ENCODE results near the gene HAAO. TPM values are rescaled to one million over a fixed set of nuclear protein-coding genes. Genes with fewer than 3 reads are reported as not detected.

The HAAO gene
- total RNA-seq, 4 donors from 2014 or later, result 1.9 to 29.4 (median 4.0) TPM; not detected in 1

GRCh38 chr2:42767080-42767898 is 25.1 kb downstream of the HAAO start:
- 87% methylated on average over 12 of the region's 16 CpGs; no CpG with 5 or more reads in 1 of the 2 donors for WGBS, 2 donors (ENCODE audit: low coverage in 1 of 2)
- no peak for TF ChIP-seq POLR2A (IDR thresholded peaks at IDR 0.05)
- no peak for TF ChIP-seq CTCF (IDR thresholded peaks at IDR 0.05)
- TF ChIP-seq EP300 (IDR thresholded peaks at IDR 0.05; ENCODE audit: low read depth), result no peak
- TF ChIP-seq POLR2AphosphoS5 (IDR thresholded peaks at IDR 0.05), result no peak
- DNase-seq, result no peak

GRCh38 chr2:42765686-42766085 is 26.7 kb downstream of the HAAO start:
- Histone ChIP-seq H3K36me3 (no peaks in the 10 kb centered on the region), H3K9me3 (no peaks in the 10 kb centered on the region), H3K27ac (no peak overlapping the region), H3K27me3 (no peaks in the 10 kb centered on the region), H3K4me3 (no peak overlapping the region), H3K4me1 (no peaks in the 10 kb centered on the region)
- in situ Hi-C loops (cut with MboI; ENCODE audit: low pct_ligation_motif_present in 1 of 4, low pct_unique_long_range_greater_than_20kb in 1 of 4, low sequenced_read_pairs in 3 of 4), result no loop called here
- no peak for DNase-seq
- TF ChIP-seq POLR2AphosphoS5 (IDR thresholded peaks at IDR 0.05) (no peak), CTCF (IDR thresholded peaks at IDR 0.05) (no peak), EP300 (IDR thresholded peaks at IDR 0.05; ENCODE audit: low read depth) (no peak)
- intact Hi-C loops (cut with DNase I; ENCODE audit: low total_unique reads), result no loop called here
- WGBS, 2 donors (ENCODE audit: low coverage in 1 of 2), result 95 to 96% methylated on average over 6 to 9 of the region's 9 CpGs

More at GRCh38 chr2:42767080-42767898, 25.1 kb downstream of the HAAO start:
- in situ Hi-C loops (cut with MboI; ENCODE audit: low pct_ligation_motif_present in 1 of 4, low pct_unique_long_range_greater_than_20kb in 1 of 4, low sequenced_read_pairs in 3 of 4) (no loop called here), intact Hi-C loops (cut with DNase I; ENCODE audit: low total_unique reads) (no loop called here)
- Histone ChIP-seq H3K4me1 (no peaks in the 10 kb centered on the region), H3K36me3 (no peaks in the 10 kb centered on the region), H3K9me3 (no peaks in the 10 kb centered on the region), H3K4me3 (no peak overlapping the region), H3K27ac (no peak overlapping the region), H3K27me3 (no peaks in the 10 kb centered on the region)

GRCh38 chr2:42764901-42765300 is 27.5 kb downstream of the HAAO start:
- H3K27ac ChIP-seq, result no peak overlapping the region
- intact Hi-C loops (cut with DNase I; ENCODE audit: low total_unique reads), result no loop called here
- H3K4me3 ChIP-seq, result no peak overlapping the region
- no peaks in the 10 kb centered on the region for H3K4me1 ChIP-seq
- H3K36me3 ChIP-seq, result no peaks in the 10 kb centered on the region
- WGBS, 2 donors (ENCODE audit: low coverage in 1 of 2), result 90% methylated on average over 2 of the region's 2 CpGs; no CpG with 5 or more reads in 1 of the 2 donors
- no peaks in the 10 kb centered on the region for H3K9me3 ChIP-seq
- in situ Hi-C loops (cut with MboI; ENCODE audit: low pct_ligation_motif_present in 1 of 4, low pct_unique_long_range_greater_than_20kb in 1 of 4, low sequenced_read_pairs in 3 of 4), result no loop called here
- no peak for DNase-seq
- no peaks in the 10 kb centered on the region for H3K27me3 ChIP-seq
- TF ChIP-seq POLR2AphosphoS5 (IDR thresholded peaks at IDR 0.05) (no peak), EP300 (IDR thresholded peaks at IDR 0.05; ENCODE audit: low read depth) (no peak), CTCF (IDR thresholded peaks at IDR 0.05) (no peak), POLR2A (IDR thresholded peaks at IDR 0.05) (no peak)

- Histone ChIP-seq H3K27ac (no peak within 1 kb of the TSS), H3K27me3 (no peaks in the 10 kb centered on the region), H3K36me3 (no peaks in the 10 kb centered on the region), H3K4me1 (no peaks in the 10 kb centered on the region), H3K9me3 (no peaks in the 10 kb centered on the region), H3K4me3 (no peak within 1 kb of the TSS)
- no peak for DNase-seq
- intact Hi-C loops (cut with DNase I; ENCODE audit: low total_unique reads) (no loop called here), in situ Hi-C loops (cut with MboI; ENCODE audit: low pct_ligation_motif_present in 1 of 4, low pct_unique_long_range_greater_than_20kb in 1 of 4, low sequenced_read_pairs in 3 of 4) (no loop called here)
- 77% methylated on average over 5 of the region's 5 CpGs; no CpG with 5 or more reads in 1 of the 2 donors for WGBS, 2 donors (ENCODE audit: low coverage in 1 of 2)
- no peak for TF ChIP-seq POLR2A (IDR thresholded peaks at IDR 0.05)
- no peak for TF ChIP-seq POLR2AphosphoS5 (IDR thresholded peaks at IDR 0.05)
- no peak for TF ChIP-seq EP300 (IDR thresholded peaks at IDR 0.05; ENCODE audit: low read depth)
- TF ChIP-seq CTCF (IDR thresholded peaks at IDR 0.05), result no peak
Measured at GRCh38 chr2:42764096-42764495, 28.3 kb downstream of the HAAO start, which contains the start of gene OXER1. Gene OXER1, minus strand, starts transcription at chr2:42764135. Its CDS starts 73 bp downstream, at chr2:42764062.

Data from transverse colon (tissue), 4 donors.